BLaER1 treated with 17β-estradiol and CSF1 and Interleukin-3, amounts not matched to agents 10 nM and 100 nM (cell line): Measurements from ENCODE around the gene CD53.
"Not testable (repeated sequence)": the region's sequence is repeated elsewhere in the genome, so short reads cannot be mapped to it uniquely, and the experiment has no call there.

Experiments used
- H3K27ac ChIP-seq, 11 experiments: shearing (Covaris generic); formaldehyde crosslinking; 2 replicates each; pipeline ENCODE4 v1.8.1; 2022
- H3K27me3 ChIP-seq, 11 experiments: shearing (Covaris generic); formaldehyde crosslinking; 2 replicates each; pipeline ENCODE4 v1.8.1; 2022
- H3K36me3 ChIP-seq, 11 experiments: shearing (Covaris generic); formaldehyde crosslinking; 2 replicates each; pipeline ENCODE4 v1.8.1; 2022
- H3K4me1 ChIP-seq, 10 experiments: shearing (Covaris generic); formaldehyde crosslinking; 2 replicates each; pipeline ENCODE4 v1.8.1; 2022
- H3K4me2 ChIP-seq, 11 experiments: shearing (Covaris generic); formaldehyde crosslinking; 2 replicates each; pipeline ENCODE4 v1.8.1; 2022
- H3K4me3 ChIP-seq, 10 experiments: shearing (Covaris generic); formaldehyde crosslinking; 2 replicates each; pipeline ENCODE4 v1.8.1; 2022
- H3K9ac ChIP-seq, 11 experiments: shearing (Covaris generic); formaldehyde crosslinking; 2 replicates each; pipeline ENCODE4 v1.8.1; 2022
- H3K9me3 ChIP-seq, 11 experiments: shearing (Covaris generic); formaldehyde crosslinking; replicated peaks in 1 of 11; 2 replicates each; pipeline ENCODE4 v1.8.1; 2022
- H4K20me1 ChIP-seq, 11 experiments: shearing (Covaris generic); formaldehyde crosslinking; 2 replicates each; pipeline ENCODE4 v1.8.1; 2022
- Cebpa-rat ChIP-seq, 11 experiments: shearing (Covaris generic); IDR thresholded peaks; 2 replicates each; pipeline ENCODE4 v1.8.1; 2022

CD53 gene, protein sequence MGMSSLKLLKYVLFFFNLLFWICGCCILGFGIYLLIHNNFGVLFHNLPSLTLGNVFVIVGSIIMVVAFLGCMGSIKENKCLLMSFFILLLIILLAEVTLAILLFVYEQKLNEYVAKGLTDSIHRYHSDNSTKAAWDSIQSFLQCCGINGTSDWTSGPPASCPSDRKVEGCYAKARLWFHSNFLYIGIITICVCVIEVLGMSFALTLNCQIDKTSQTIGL

DNA sequence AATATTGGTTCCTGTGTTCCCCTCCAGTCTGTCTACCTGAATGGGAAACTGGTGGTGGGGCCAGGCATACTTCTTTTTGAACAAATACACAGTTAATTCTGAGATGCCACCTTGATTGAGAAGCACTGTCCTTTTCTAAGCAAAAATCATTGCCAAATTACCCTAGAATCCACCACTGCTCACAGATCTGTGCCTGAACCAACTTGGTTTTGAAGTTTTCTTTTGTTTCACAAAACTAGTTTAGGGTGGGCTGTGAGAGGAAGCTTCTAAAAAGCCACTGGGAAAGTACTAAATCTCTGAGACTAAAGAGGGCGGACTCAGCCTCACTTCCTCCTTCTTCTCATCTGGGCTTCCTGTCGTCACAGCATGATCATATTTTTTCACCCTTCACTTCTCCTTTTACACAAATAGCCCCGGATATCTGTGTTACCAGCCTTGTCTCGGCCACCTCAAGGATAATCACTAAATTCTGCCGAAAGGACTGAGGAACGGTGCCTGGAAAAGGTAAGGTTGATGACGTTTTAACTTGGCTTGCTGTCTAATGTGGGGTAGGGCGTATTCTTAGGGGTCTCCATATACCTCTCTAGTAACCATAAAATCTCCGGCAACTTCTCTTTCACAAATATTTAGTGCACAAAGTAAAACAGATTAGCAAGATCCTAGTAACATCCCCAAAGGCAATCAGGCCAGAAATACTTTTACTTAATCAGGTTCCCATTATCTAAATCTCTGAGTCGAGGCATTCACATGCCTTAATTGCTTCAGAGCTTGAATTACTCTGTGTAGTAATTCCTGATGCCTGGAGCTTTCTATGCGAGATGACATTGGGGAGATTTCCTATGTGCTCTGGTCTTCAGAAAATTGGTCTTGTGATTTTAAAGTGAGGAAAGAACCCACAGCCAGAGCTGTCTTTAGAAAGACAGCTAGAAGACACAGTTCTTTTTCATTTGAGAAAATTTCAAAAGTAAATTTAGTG, at the start of gene CD53:
Gene CD53 (plus strand): TSS at position 404 of the 976 bp plus-strand sequence. CDS start 18,261 bp downstream, outside the sequence.
- peaks cover 11 to 24% (median 15%) of the 10 kb centered on the region in 11 experiments for H3K9me3 ChIP-seq
- H3K4me3 ChIP-seq, result peak within 1 kb of the TSS; percentile 75 to 97 (median 88)
- H3K27me3 ChIP-seq, result no peaks in the 10 kb centered on the region
- H4K20me1 ChIP-seq, result peaks cover 26 to 39% (median 34%) of the 10 kb centered on the region in 11 experiments
- TF ChIP-seq Cebpa-rat (IDR thresholded peaks at IDR 0.05), result no peak
- H3K27ac ChIP-seq, result peak within 1 kb of the TSS; percentile 93 to 99 (median 97)
- peak within 1 kb of the TSS; percentile 91 to 97 (median 94) for H3K9ac ChIP-seq
- H3K4me1 ChIP-seq, result peaks cover 39 to 56% (median 52%) of the 10 kb centered on the region in 10 experiments
- peaks cover 9 to 32% (median 17%) of the 10 kb centered on the region in 11 experiments; a peak in 21 of 22 replicates for H3K36me3 ChIP-seq
- H3K4me2 ChIP-seq, result peak within 1 kb of the TSS; percentile 84 to 99 (median 96)

GRCh38 chr1:110824192-110824591, 48.8 kb upstream of the CD53 start:
- peaks cover 0 to 8% (median 0%) of the 10 kb centered on the region in 11 experiments; a peak in 4 of 22 replicates for H3K9me3 ChIP-seq
- H3K4me3 ChIP-seq, result no peak overlapping the region
- H3K36me3 ChIP-seq, result no peaks in the 10 kb centered on the region
- no peak overlapping the region for H3K27ac ChIP-seq
- no peaks in the 10 kb centered on the region for H3K27me3 ChIP-seq
- no peak for TF ChIP-seq Cebpa-rat (IDR thresholded peaks at IDR 0.05)
- H3K4me2 ChIP-seq, result no peak overlapping the region
- H4K20me1 ChIP-seq, result no peaks in the 10 kb centered on the region
- H3K9ac ChIP-seq, result no peak overlapping the region
- H3K4me1 ChIP-seq, result no peaks in the 10 kb centered on the region

- Histone ChIP-seq H3K4me3 (no peak overlapping the region), H3K4me1 (no peaks in the 10 kb centered on the region), H3K4me2 (no peak overlapping the region), H4K20me1 (no peaks in the 10 kb centered on the region), H3K27ac (no peak overlapping the region), H3K9ac (no peak overlapping the region), H3K9me3 (no peaks in the 10 kb centered on the region), H3K36me3 (no peaks in the 10 kb centered on the region), H3K27me3 (no peaks in the 10 kb centered on the region)
- no peak for TF ChIP-seq Cebpa-rat (IDR thresholded peaks at IDR 0.05)
Observed at GRCh38 chr1:110829955-110830553, 42.9 kb upstream of the CD53 start.

- not testable (repeated sequence) for H3K4me3 ChIP-seq, H4K20me1 ChIP-seq, H3K27ac ChIP-seq, H3K4me1 ChIP-seq, H3K4me2 ChIP-seq, H3K27me3 ChIP-seq, H3K9me3 ChIP-seq, H3K9ac ChIP-seq, H3K36me3 ChIP-seq
Observed at GRCh38 chr1:110833779-110834178, 39.2 kb upstream of the CD53 start.

DNA sequence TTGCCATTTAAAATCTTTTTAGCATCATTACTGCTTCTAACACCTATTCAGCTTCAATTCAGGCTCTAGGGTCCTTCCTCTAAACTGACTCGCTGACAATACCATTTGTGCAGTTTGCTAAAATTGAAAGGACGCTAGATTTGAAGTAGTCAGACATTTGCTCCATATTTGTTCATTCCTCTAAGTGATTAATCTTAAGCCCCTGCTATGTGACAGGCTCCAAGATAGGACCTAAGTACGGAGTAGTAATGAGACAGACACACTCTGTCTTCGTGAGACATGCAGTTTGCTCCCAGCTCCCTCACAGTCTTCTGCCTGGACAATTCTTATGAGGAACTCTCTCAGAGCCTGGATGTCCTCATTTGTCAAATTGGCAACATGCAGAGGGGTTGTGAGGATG, 26.1 kb upstream of the CD53 start:
- TF ChIP-seq Cebpa-rat (IDR thresholded peaks at IDR 0.05), result no peak
- Histone ChIP-seq H3K9me3 (peaks cover 0 to 8% (median 4%) of the 10 kb centered on the region in 11 experiments; a peak in 6 of 22 replicates), H3K9ac (no peak overlapping the region), H3K36me3 (no peaks in the 10 kb centered on the region), H3K4me3 (no peak overlapping the region), H3K27ac (no peak overlapping the region), H3K4me1 (no peaks in the 10 kb centered on the region), H3K27me3 (no peaks in the 10 kb centered on the region), H4K20me1 (no peaks in the 10 kb centered on the region), H3K4me2 (no peak overlapping the region)

DNA sequence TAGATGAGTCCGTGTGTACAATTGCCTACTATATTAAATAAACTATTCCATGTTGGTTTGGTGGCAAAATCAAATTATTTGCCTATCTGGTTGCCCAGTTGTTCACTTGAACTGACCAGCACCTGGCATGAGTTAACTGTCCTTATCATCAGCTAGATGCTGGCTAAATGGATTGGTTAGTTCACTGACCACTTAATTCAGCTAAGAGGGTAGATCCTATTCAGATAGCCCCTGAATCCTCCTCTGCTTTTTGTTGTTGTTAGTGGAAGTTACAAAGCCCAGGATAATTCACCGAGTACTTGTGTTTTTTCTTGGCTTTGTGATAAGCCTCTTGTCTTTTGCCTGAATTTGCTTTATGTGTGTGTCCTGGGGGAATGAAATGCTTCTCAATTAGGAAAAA, 22.8 kb upstream of the CD53 start:
- no peak for TF ChIP-seq Cebpa-rat (IDR thresholded peaks at IDR 0.05)
- H3K4me2 ChIP-seq, result no peak overlapping the region
- no peak overlapping the region for H3K27ac ChIP-seq
- no peaks in the 10 kb centered on the region for H3K36me3 ChIP-seq
- no peak overlapping the region for H3K9ac ChIP-seq
- H3K4me1 ChIP-seq, result no peaks in the 10 kb centered on the region
- peaks cover 0 to 6% (median 0%) of the 10 kb centered on the region in 11 experiments; a peak in 1 of 22 replicates for H3K9me3 ChIP-seq
- H3K4me3 ChIP-seq, result no peak overlapping the region
- H4K20me1 ChIP-seq, result no peaks in the 10 kb centered on the region
- no peaks in the 10 kb centered on the region for H3K27me3 ChIP-seq

DNA sequence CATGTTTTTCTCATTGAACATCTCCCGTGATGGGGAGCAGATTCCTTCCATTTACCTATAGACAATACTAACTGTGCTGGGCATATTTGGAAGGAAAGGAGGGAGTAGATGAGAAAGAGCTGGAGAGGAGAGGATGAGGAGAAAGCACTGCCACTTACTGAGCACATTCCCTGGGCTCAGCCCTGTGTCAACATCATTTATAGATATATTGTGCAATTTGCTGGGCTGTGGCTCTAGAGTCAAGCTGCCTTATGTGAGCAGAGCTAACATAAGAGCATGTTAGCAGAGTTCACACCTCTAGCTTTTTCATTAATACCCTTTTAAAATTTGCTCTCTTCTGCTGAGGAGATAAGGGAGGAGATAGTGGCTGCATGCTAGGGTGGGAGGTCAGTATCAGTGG, 22.3 kb upstream of the CD53 start:
- no peak overlapping the region for H3K4me2 ChIP-seq
- no peak overlapping the region for H3K27ac ChIP-seq
- H3K36me3 ChIP-seq, result no peaks in the 10 kb centered on the region
- H4K20me1 ChIP-seq, result no peaks in the 10 kb centered on the region
- no peaks in the 10 kb centered on the region for H3K4me1 ChIP-seq
- no peak overlapping the region for H3K9ac ChIP-seq
- H3K4me3 ChIP-seq, result no peak overlapping the region
- H3K9me3 ChIP-seq, result peaks cover 0 to 6% (median 0%) of the 10 kb centered on the region in 11 experiments; a peak in 1 of 22 replicates
- no peaks in the 10 kb centered on the region for H3K27me3 ChIP-seq
- TF ChIP-seq Cebpa-rat (IDR thresholded peaks at IDR 0.05), result no peak

- no peak overlapping the region for H3K4me3 ChIP-seq
- peaks cover 0 to 3% (median 0%) of the 10 kb centered on the region in 10 experiments; a peak in 2 of 20 replicates for H3K4me1 ChIP-seq
- H4K20me1 ChIP-seq, result no peaks in the 10 kb centered on the region
- no peak overlapping the region for H3K9ac ChIP-seq
- TF ChIP-seq Cebpa-rat (IDR thresholded peaks at IDR 0.05), result no peak
- H3K27me3 ChIP-seq, result no peaks in the 10 kb centered on the region
- no peak overlapping the region for H3K4me2 ChIP-seq
- H3K36me3 ChIP-seq, result no peaks in the 10 kb centered on the region
- H3K9me3 ChIP-seq, result peaks cover 0 to 6% (median 0%) of the 10 kb centered on the region in 11 experiments; a peak in 1 of 22 replicates
- no peak overlapping the region for H3K27ac ChIP-seq
Observed at GRCh38 chr1:110853135-110853534, 19.8 kb upstream of the CD53 start.

- Histone ChIP-seq H3K9ac (no peak overlapping the region), H3K4me2 (no peak overlapping the region), H3K36me3 (no peaks in the 10 kb centered on the region), H3K9me3 (peaks cover 0 to 6% (median 0%) of the 10 kb centered on the region in 11 experiments; a peak in 1 of 22 replicates), H3K4me1 (peaks cover 0 to 6% (median 0%) of the 10 kb centered on the region in 10 experiments; a peak in 2 of 20 replicates), H3K4me3 (no peak overlapping the region), H3K27ac (no peak overlapping the region), H3K27me3 (no peaks in the 10 kb centered on the region), H4K20me1 (no peaks in the 10 kb centered on the region)
- TF ChIP-seq Cebpa-rat (IDR thresholded peaks at IDR 0.05), result no peak
Observed at GRCh38 chr1:110856410-110856809, 16.5 kb upstream of the CD53 start.
